ENCODE measurements around the gene RBM6.

RBM6 gene

DNA sequence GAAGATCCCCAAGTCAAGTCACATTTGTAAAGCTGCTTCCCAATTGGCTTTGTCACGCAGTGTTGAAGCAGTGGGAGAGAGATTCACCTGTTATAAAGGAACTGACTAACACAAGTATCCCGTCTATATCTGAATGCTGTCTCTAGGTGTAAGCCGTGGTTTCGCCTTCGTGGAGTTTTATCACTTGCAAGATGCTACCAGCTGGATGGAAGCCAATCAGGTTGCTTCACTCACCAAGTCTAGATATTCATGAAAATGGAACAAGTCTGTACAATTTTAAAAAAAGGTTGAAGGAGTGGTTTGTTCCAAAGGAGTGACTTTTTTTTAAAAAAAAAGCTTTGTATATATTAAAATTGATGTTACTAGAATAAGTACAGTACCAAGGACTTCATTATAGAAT is 160.4 kb downstream of the RBM6 start:
- Histone ChIP-seq H3K4me1 (ENCODE audit: control insufficient read depth, insufficient read depth, low read length) (no peaks in the 10 kb centered on the region), H3K9me3 (ENCODE audit: control insufficient read depth, insufficient read depth, low read depth, low read length) (no peaks in the 10 kb centered on the region), H3K4me3 (ENCODE audit: low read depth, low read length) (no peak overlapping the region), H3K27ac (ENCODE audit: extremely low read depth, low read depth, low read length) (no peak overlapping the region), H3K36me3 (ENCODE audit: control insufficient read depth in 2 of 2, insufficient read depth in 1 of 2, low read length in 2 of 2) (peaks cover 81 to 98% of the 10 kb centered on the region in 2 experiments)
- ChIA-PET CTCF (interaction anchor here (0.8 kb wide), 1 partner anchor 21 kb away, joined by 3 read pairs; no protein-coding TSS in a partner anchor), POLR2A (no interaction called here)
- TF ChIP-seq ZNF324 (tag by site-specific recombination; IDR thresholded peaks at IDR 0.05), result no peak
- no peak for TF ChIP-seq ZNF239 (tag by site-specific recombination; IDR thresholded peaks at IDR 0.05)
- TF ChIP-seq REST (tag by site-specific recombination; IDR thresholded peaks at IDR 0.05), result no peak
- no peak for TF ChIP-seq ZNF837 (tag by site-specific recombination; IDR thresholded peaks at IDR 0.05)
- TF ChIP-seq ZNF184 (tag by site-specific recombination; IDR thresholded peaks at IDR 0.05), result no peak
- no peak for TF ChIP-seq ZNF221 (tag by site-specific recombination; IDR thresholded peaks at IDR 0.05; ENCODE audit: borderline replicate concordance)
- TF ChIP-seq ZNF701 (tag by site-specific recombination; IDR thresholded peaks at IDR 0.05), result no peak
- TF ChIP-seq, protein P1, sequence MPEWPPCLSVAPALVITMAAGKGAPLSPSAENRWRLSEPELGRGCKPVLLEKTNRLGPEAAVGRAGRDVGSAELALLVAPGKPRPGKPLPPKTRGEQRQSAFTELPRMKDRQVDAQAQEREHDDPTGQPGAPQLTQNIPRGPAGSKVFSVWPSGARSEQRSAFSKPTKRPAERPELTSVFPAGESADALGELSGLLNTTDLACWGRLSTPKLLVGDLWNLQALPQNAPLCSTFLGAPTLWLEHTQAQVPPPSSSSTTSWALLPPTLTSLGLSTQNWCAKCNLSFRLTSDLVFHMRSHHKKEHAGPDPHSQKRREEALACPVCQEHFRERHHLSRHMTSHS (tag by site-specific recombination; IDR thresholded peaks at IDR 0.05), result no peak
- TF ChIP-seq ZNF350 (tag by site-specific recombination; IDR thresholded peaks at IDR 0.05), result no peak
- no peak for TF ChIP-seq ZNF391 (tag by site-specific recombination; IDR thresholded peaks at IDR 0.05; ENCODE audit: borderline replicate concordance, low read depth)
- TF ChIP-seq KLF16 (tag by site-specific recombination; IDR thresholded peaks at IDR 0.05), result no peak
- no peak for TF ChIP-seq ZSCAN23 (tag by site-specific recombination; IDR thresholded peaks at IDR 0.05)
- no peak for TF ChIP-seq ZNF555 (tag by site-specific recombination; conservative IDR thresholded peaks at IDR 0.05)
- no peak for TF ChIP-seq ZNF768 (tag by site-specific recombination; IDR thresholded peaks at IDR 0.05)
- TF ChIP-seq ZNF404 (tag by site-specific recombination; IDR thresholded peaks at IDR 0.05), result no peak
- TF ChIP-seq, protein P2, sequence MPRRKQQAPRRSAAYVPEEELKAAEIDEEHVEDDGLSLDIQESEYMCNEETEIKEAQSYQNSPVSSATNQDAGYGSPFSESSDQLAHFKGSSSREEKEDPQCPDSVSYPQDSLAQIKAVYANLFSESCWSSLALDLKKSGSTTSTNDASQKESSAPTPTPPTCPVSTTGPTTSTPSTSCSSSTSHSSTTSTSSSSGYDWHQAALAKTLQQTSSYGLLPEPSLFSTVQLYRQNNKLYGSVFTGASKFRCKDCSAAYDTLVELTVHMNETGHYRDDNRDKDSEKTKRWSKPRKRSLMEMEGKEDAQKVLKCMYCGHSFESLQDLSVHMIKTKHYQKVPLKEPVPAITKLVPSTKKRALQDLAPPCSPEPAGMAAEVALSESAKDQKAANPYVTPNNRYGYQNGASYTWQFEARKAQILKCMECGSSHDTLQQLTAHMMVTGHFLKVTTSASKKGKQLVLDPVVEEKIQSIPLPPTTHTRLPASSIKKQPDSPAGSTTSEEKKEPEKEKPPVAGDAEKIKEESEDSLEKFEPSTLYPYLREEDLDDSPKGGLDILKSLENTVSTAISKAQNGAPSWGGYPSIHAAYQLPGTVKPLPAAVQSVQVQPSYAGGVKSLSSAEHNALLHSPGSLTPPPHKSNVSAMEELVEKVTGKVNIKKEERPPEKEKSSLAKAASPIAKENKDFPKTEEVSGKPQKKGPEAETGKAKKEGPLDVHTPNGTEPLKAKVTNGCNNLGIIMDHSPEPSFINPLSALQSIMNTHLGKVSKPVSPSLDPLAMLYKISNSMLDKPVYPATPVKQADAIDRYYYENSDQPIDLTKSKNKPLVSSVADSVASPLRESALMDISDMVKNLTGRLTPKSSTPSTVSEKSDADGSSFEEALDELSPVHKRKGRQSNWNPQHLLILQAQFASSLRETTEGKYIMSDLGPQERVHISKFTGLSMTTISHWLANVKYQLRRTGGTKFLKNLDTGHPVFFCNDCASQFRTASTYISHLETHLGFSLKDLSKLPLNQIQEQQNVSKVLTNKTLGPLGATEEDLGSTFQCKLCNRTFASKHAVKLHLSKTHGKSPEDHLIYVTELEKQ (tag by site-specific recombination; IDR thresholded peaks at IDR 0.05; ENCODE audit: borderline replicate concordance), result no peak
- TF ChIP-seq KLF9 (tag by site-specific recombination; IDR thresholded peaks at IDR 0.05; ENCODE audit: low read depth), result no peak
- TF ChIP-seq REPIN1 (tag by site-specific recombination; IDR thresholded peaks at IDR 0.05; ENCODE audit: low read depth), result no peak
- no peak for TF ChIP-seq HIC1 (tag by site-specific recombination; IDR thresholded peaks at IDR 0.05)

Measured in HEK293 (cell line).